ENCODE data around the gene SLC27A4. TPM values are rescaled to one million over a fixed set of nuclear protein-coding genes. Genes with fewer than 3 reads are reported as not detected.

SLC27A4 gene
- total RNA-seq, 2 experiments from 2014 or later = 14.2 to 16.0 TPM

DNA sequence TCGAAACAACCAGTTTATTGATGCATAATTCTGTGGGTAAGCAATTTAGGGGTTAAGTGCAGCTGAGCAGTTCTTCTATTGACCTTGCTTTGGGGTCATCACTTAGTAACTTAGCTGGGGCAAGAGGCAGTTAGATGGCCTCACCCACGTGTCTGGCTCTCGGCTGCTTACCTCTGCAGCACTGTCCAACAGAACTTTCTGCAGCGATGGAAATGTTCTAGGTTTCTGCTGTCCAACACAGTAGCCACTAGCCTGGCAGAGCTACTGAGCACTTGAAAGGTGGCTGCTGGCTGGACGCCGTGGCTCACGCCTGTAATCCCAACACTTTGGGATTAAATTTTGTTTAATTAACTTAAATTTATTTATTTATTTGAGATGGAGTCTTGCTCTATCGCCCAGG lies 17.8 kb downstream of the SLC27A4 start:
- Histone ChIP-seq H3K79me2 (ENCODE audit: insufficient read depth, low read depth, low read length) (no peaks in the 10 kb centered on the region), H3K4me2 (ENCODE audit: low read length) (no peak overlapping the region), H2AFZ (ENCODE audit: low read length) (no peak overlapping the region), H3K4me1 (ENCODE audit: insufficient read depth, low read length, poor library complexity, severe bottlenecking) (no peaks in the 10 kb centered on the region), H3K4me3 (ENCODE audit: low read depth, low read length, poor library complexity, severe bottlenecking) (no peak overlapping the region), H3K27ac (ENCODE audit: low read depth, low read length, poor library complexity, severe bottlenecking) (no peak overlapping the region), H3K36me3 (ENCODE audit: insufficient read depth, low read length) (peaks cover 14% of the 10 kb centered on the region; the same call in 1 of the 2 replicates), H3K9me2 (ENCODE audit: insufficient read depth, low read length) (no peaks in the 10 kb centered on the region), H3K9me3 (ENCODE audit: low read length) (no peaks in the 10 kb centered on the region), H4K20me1 (ENCODE audit: insufficient read depth, low read length) (no peaks in the 10 kb centered on the region)
- no TSS peak for BruUV-seq (replicated peaks)
- ChIA-PET POLR2A (interaction anchor here (0.6 kb wide), 1 partner anchor 90 kb away, joined by 5 read pairs; no protein-coding TSS in a partner anchor), CTCF (ENCODE audit: unreplicated experiment) (no interaction called here)
- no peak for DNase-seq (ENCODE audit: low spot score)
- intact Hi-C loops (cut with micrococcal nuclease; ENCODE audit: unreplicated experiment) = no loop called here
- TF ChIP-seq, protein P1, sequence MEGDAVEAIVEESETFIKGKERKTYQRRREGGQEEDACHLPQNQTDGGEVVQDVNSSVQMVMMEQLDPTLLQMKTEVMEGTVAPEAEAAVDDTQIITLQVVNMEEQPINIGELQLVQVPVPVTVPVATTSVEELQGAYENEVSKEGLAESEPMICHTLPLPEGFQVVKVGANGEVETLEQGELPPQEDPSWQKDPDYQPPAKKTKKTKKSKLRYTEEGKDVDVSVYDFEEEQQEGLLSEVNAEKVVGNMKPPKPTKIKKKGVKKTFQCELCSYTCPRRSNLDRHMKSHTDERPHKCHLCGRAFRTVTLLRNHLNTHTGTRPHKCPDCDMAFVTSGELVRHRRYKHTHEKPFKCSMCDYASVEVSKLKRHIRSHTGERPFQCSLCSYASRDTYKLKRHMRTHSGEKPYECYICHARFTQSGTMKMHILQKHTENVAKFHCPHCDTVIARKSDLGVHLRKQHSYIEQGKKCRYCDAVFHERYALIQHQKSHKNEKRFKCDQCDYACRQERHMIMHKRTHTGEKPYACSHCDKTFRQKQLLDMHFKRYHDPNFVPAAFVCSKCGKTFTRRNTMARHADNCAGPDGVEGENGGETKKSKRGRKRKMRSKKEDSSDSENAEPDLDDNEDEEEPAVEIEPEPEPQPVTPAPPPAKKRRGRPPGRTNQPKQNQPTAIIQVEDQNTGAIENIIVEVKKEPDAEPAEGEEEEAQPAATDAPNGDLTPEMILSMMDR (conservative IDR thresholded peaks at IDR 0.05; ENCODE audit: low read length) = no peak
- TF ChIP-seq EZH2phosphoT487 (IDR thresholded peaks at IDR 0.05; ENCODE audit: borderline replicate concordance, low read depth, low read length) = no peak

DNA sequence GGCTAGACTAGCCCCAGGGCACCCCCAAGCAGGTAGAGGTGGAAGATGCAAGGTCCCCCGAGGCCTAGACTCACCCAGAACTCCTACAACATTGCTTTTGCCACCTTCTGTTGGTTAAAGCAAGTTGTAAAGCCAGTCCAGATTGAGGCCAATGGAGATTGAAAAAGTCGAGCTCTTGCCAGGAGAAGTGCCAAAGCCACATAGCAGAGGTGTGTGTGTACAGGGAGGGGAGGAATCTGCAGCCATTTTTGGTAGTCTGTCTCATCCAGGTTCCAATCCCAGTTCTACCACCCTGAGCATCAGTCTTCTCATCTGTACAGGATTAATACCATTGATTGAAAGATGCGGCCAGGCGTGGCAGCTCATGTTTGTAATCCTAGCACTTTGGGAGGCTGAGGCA lies 18.5 kb downstream of the SLC27A4 start:
- POLR2A ChIA-PET = no interaction called here
- H3K4me2 ChIP-seq (ENCODE audit: low read length) = no peak overlapping the region
- H4K20me1 ChIP-seq (ENCODE audit: insufficient read depth, low read length) = no peaks in the 10 kb centered on the region
- H3K4me3 ChIP-seq (ENCODE audit: low read depth, low read length, poor library complexity, severe bottlenecking) = no peak overlapping the region
- CTCF ChIA-PET (ENCODE audit: unreplicated experiment) = interaction anchor here (0.6 kb wide), 1 partner anchor 12 kb away, joined by 9 read pairs; the partner anchor contains the start of gene URM1
- H3K27ac ChIP-seq (ENCODE audit: low read depth, low read length, poor library complexity, severe bottlenecking) = no peak overlapping the region
- intact Hi-C loops (cut with micrococcal nuclease; ENCODE audit: unreplicated experiment) = no loop called here
- no peaks in the 10 kb centered on the region for H3K79me2 ChIP-seq (ENCODE audit: insufficient read depth, low read depth, low read length)
- H3K4me1 ChIP-seq (ENCODE audit: insufficient read depth, low read length, poor library complexity, severe bottlenecking) = no peaks in the 10 kb centered on the region
- H3K9me3 ChIP-seq (ENCODE audit: low read length) = no peaks in the 10 kb centered on the region
- H2AFZ ChIP-seq (ENCODE audit: low read length) = no peak overlapping the region
- DNase-seq (ENCODE audit: low spot score) = no peak
- H3K36me3 ChIP-seq (ENCODE audit: insufficient read depth, low read length) = peaks cover 14% of the 10 kb centered on the region; the same call in 1 of the 2 replicates
- H3K9me2 ChIP-seq (ENCODE audit: insufficient read depth, low read length) = no peaks in the 10 kb centered on the region
- BruUV-seq (replicated peaks) = no TSS peak
- TF ChIP-seq, protein P1 (conservative IDR thresholded peaks at IDR 0.05; ENCODE audit: low read length) = no peak
- no peak for TF ChIP-seq EZH2phosphoT487 (IDR thresholded peaks at IDR 0.05; ENCODE audit: borderline replicate concordance, low read depth, low read length)

DNA sequence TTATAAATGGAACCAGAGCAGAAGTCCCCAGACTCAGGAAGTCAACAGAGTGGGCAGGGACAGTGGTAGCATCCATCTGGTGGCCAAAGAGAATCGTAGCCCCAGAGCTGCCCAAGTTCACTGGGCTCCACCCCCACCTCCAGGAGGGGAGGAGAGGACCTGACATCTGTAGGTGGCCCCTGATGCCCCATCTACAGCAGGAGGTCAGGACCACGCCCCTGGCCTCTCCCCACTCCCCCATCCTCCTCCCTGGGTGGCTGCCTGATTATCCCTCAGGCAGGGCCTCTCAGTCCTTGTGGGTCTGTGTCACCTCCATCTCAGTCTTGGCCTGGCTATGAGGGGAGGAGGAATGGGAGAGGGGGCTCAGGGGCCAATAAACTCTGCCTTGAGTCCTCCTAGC lies 20.5 kb downstream of the SLC27A4 start:
- ChIA-PET CTCF (ENCODE audit: unreplicated experiment) (interaction anchor here (0.6 kb wide), 3 partner anchors 44 to 808 kb away, joined by 4 to 11 read pairs (median 4); no protein-coding TSS in a partner anchor), POLR2A (interaction anchor here (0.6 to 1.3 kb wide), 3 partner anchors 32 to 101 kb away, joined by 3 read pairs; no protein-coding TSS in a partner anchor)
- Histone ChIP-seq H3K9me3 (ENCODE audit: low read length) (no peaks in the 10 kb centered on the region), H3K4me3 (ENCODE audit: low read depth, low read length, poor library complexity, severe bottlenecking) (no peak overlapping the region), H4K20me1 (ENCODE audit: insufficient read depth, low read length) (no peaks in the 10 kb centered on the region), H3K27ac (ENCODE audit: low read depth, low read length, poor library complexity, severe bottlenecking) (no peak overlapping the region), H3K9me2 (ENCODE audit: insufficient read depth, low read length) (no peaks in the 10 kb centered on the region), H3K4me1 (ENCODE audit: insufficient read depth, low read length, poor library complexity, severe bottlenecking) (no peaks in the 10 kb centered on the region), H3K4me2 (ENCODE audit: low read length) (no peak overlapping the region), H3K36me3 (ENCODE audit: insufficient read depth, low read length) (peaks cover 5% of the 10 kb centered on the region; the same call in 1 of the 2 replicates), H2AFZ (ENCODE audit: low read length) (no peak overlapping the region), H3K79me2 (ENCODE audit: insufficient read depth, low read depth, low read length) (no peaks in the 10 kb centered on the region)
- intact Hi-C loops (cut with micrococcal nuclease; ENCODE audit: unreplicated experiment) = no loop called here
- DNase-seq (ENCODE audit: low spot score) = no peak
- no peak for TF ChIP-seq EZH2phosphoT487 (IDR thresholded peaks at IDR 0.05; ENCODE audit: borderline replicate concordance, low read depth, low read length)
- TF ChIP-seq, protein P1 (conservative IDR thresholded peaks at IDR 0.05; ENCODE audit: low read length) = no peak
- BruUV-seq (replicated peaks) = TSS peak; percentile 36
